IMR-90 (cell line): ENCODE data around the gene CCDC150. TPM values are rescaled to one million over a fixed set of nuclear protein-coding genes. Genes with fewer than 3 reads are reported as not detected.

Experiments
- ATAC-seq: fragments of 200-7000 bp; cut with Tn5 transposase; 2 replicates; pipeline ENCODE4 v1.9.1; 2020; ENCODE audit warnings: low read depth, mild to moderate bottlenecking, moderate library complexity
- BruUV-seq: library from RNA; stranded (reverse); fragments of 400-500 nt; replicated peaks from 2 replicates; lab custom pipeline; 2021; lab: Mats Ljungman, UMichigan
- CTCF ChIA-PET: fragments of 300-600 bp; formaldehyde crosslinking; extraction: SDS; loops from one replicate; lab custom pipeline; 2021; ENCODE audit warnings: antibody characterized with exemption; lab: Yijun Ruan, JAX
- POLR2A ChIA-PET: fragments of 300-600 bp; sonication (Branson Sonifier 250); formaldehyde crosslinking; loops from one replicate; lab custom pipeline; 2022; ENCODE audit warnings: antibody characterized with exemption; ENCODE audit not compliant: unreplicated experiment; lab: Charles Lee
- DNase-seq: peaks from one replicate; pipeline ENCODE4 v3.0.0; 2013
- H2AFZ ChIP-seq: replicated peaks from 2 replicates; pipeline ENCODE3; 2013; ENCODE audit warnings: low read length, mild to moderate bottlenecking; ENCODE audit not compliant: poor library complexity
- H2AK5ac ChIP-seq: 2 replicates; pipeline ENCODE4 v1.6.1; 2013; ENCODE audit warnings: low read depth, low read length, inconsistent platforms
- H2AK9ac ChIP-seq: replicated peaks from 2 replicates; pipeline ENCODE3; 2013; ENCODE audit warnings: mild to moderate bottlenecking, low read depth, low read length, moderate library complexity; ENCODE audit not compliant: poor library complexity
- H2BK120ac ChIP-seq: 2 replicates; pipeline ENCODE4 v1.6.1; 2013; ENCODE audit warnings: low read depth, low read length, inconsistent platforms
- H2BK15ac ChIP-seq: 3 replicates; pipeline ENCODE4 v1.6.1; 2013; ENCODE audit warnings: low read depth, low read length, inconsistent platforms
- H2BK20ac ChIP-seq: 2 replicates; pipeline ENCODE4 v1.6.1; 2013; ENCODE audit warnings: low read depth, mild to moderate bottlenecking, inconsistent platforms, low read length, moderate library complexity
- H2BK5ac ChIP-seq: 2 replicates; pipeline ENCODE4 v1.6.1; 2013; ENCODE audit warnings: mild to moderate bottlenecking, low read depth, low read length, inconsistent platforms; ENCODE audit not compliant: poor library complexity, severe bottlenecking
- H3K14ac ChIP-seq: replicated peaks from 2 replicates; pipeline ENCODE4 v1.6.1; 2013; ENCODE audit warnings: low read depth, low read length, inconsistent platforms
- H3K18ac ChIP-seq: 2 replicates; pipeline ENCODE4 v1.6.1; 2013; ENCODE audit warnings: low read depth, low read length, control low read depth
- H3K23ac ChIP-seq: 2 replicates; pipeline ENCODE4 v1.6.1; 2013; ENCODE audit warnings: low read depth, low read length, inconsistent platforms
- H3K27ac ChIP-seq: 2 replicates; pipeline ENCODE4 v1.5.1; 2013; ENCODE audit warnings: mild to moderate bottlenecking, control low read depth, low read length; ENCODE audit not compliant: insufficient read depth
- H3K27me3 ChIP-seq: 2 replicates; pipeline ENCODE4 v1.6.1; 2013; ENCODE audit warnings: low read length; ENCODE audit not compliant: control insufficient read depth, insufficient read depth
- H3K36me3 ChIP-seq: 2 replicates; pipeline ENCODE4 v1.6.1; 2013; ENCODE audit warnings: low read length, mixed read lengths; ENCODE audit not compliant: control insufficient read depth, insufficient read depth
- H3K4ac ChIP-seq: 2 replicates; pipeline ENCODE4 v1.6.1; 2013; ENCODE audit warnings: low read depth, low read length, inconsistent platforms
- H3K4me1 ChIP-seq: 2 replicates; pipeline ENCODE4 v1.6.1; 2013; ENCODE audit warnings: low read length, mixed read lengths; ENCODE audit not compliant: control insufficient read depth, insufficient read depth
- H3K4me2 ChIP-seq: 2 replicates; pipeline ENCODE4 v1.6.1; 2013; ENCODE audit warnings: low read depth, mild to moderate bottlenecking, control low read depth, low read length, moderate library complexity
- H3K4me3 ChIP-seq: 2 replicates; pipeline ENCODE4 v1.5.1; 2013; ENCODE audit warnings: low read depth, mild to moderate bottlenecking, control low read depth, low read length, moderate library complexity; ENCODE audit not compliant: insufficient read depth
- H3K56ac ChIP-seq: 2 replicates; pipeline ENCODE4 v1.6.1; 2013; ENCODE audit warnings: low read length, inconsistent platforms; ENCODE audit not compliant: insufficient read depth; ENCODE audit errors: extremely low read depth
- H3K79me1 ChIP-seq, 2 experiments: 2 replicates each; pipeline ENCODE4 v1.6.1; 2013; ENCODE audit warnings: low read length in 2 of 2, inconsistent platforms in 1 of 2, low read depth in 1 of 2
- H3K9ac ChIP-seq: 2 replicates; pipeline ENCODE4 v1.6.1; 2013; ENCODE audit warnings: low read depth, low read length, control low read depth
- H3K9me1 ChIP-seq: 2 replicates; pipeline ENCODE4 v1.6.1; 2013; ENCODE audit warnings: low read length, inconsistent platforms; ENCODE audit not compliant: insufficient read depth
- H3K9me3 ChIP-seq: 2 replicates; pipeline ENCODE4 v1.6.1; 2013; ENCODE audit warnings: low read length; ENCODE audit not compliant: control insufficient read depth, insufficient read depth
- H4K20me1 ChIP-seq: 2 replicates; pipeline ENCODE4 v1.6.1; 2013; ENCODE audit warnings: low read length, inconsistent platforms; ENCODE audit not compliant: insufficient read depth
- H4K5ac ChIP-seq: 2 replicates; pipeline ENCODE4 v1.6.1; 2013; ENCODE audit warnings: mild to moderate bottlenecking, low read depth, low read length, control low read depth
- H4K8ac ChIP-seq, 2 experiments: 2 replicates each; pipeline ENCODE4 v1.6.1; 2013; ENCODE audit warnings: low read depth in 2 of 2, low read length in 2 of 2, control low read depth in 1 of 2, inconsistent platforms in 1 of 2
- H4K91ac ChIP-seq: 2 replicates; pipeline ENCODE4 v1.6.1; 2013; ENCODE audit warnings: low read depth, low read length, inconsistent platforms; ENCODE audit not compliant: insufficient read depth
- BHLHE40 ChIP-seq: fragments of 150-350 bp; IDR thresholded peaks from 2 replicates; pipeline ENCODE4 v1.6.1; 2016; ENCODE audit warnings: mild to moderate bottlenecking, low read depth, low read length
- CEBPB ChIP-seq: IDR thresholded peaks from 2 replicates; pipeline ENCODE4 v1.6.1; 2012; ENCODE audit warnings: low read depth, low read length, improper control_type of control experiment
- CHD1 ChIP-seq: IDR thresholded peaks from 2 replicates; pipeline ENCODE4 v1.6.1; 2012; ENCODE audit warnings: low read depth, low read length, improper control_type of control experiment
- CTCF ChIP-seq: conservative IDR thresholded peaks from 2 replicates; pipeline ENCODE4 v1.5.1; 2012; ENCODE audit warnings: mild to moderate bottlenecking, low read depth, low read length, improper control_type of control experiment
- FOS ChIP-seq: fragments of 150-350 bp; IDR thresholded peaks from 2 replicates; pipeline ENCODE4 v1.6.1; 2016; ENCODE audit warnings: low read depth, low read length
- MAFK ChIP-seq: IDR thresholded peaks from 2 replicates; pipeline ENCODE4 v1.6.1; 2012; ENCODE audit warnings: low read depth, low read length, improper control_type of control experiment
- MAZ ChIP-seq: IDR thresholded peaks from 2 replicates; pipeline ENCODE4 v1.6.1; 2012; ENCODE audit warnings: low read depth, mild to moderate bottlenecking, low read length, improper control_type of control experiment, moderate library complexity, borderline replicate concordance
- MXI1 ChIP-seq: IDR thresholded peaks from 2 replicates; pipeline ENCODE4 v1.6.1; 2012; ENCODE audit warnings: low read depth, mild to moderate bottlenecking, low read length, moderate library complexity, borderline replicate concordance
- NFE2L2 ChIP-seq: fragments of 150-350 bp; IDR thresholded peaks from 2 replicates; pipeline ENCODE4 v1.6.1; 2016; ENCODE audit warnings: low read depth, mild to moderate bottlenecking, low read length
- POLR2A ChIP-seq: IDR thresholded peaks from 2 replicates; pipeline ENCODE4 v1.6.1; 2012; ENCODE audit warnings: mild to moderate bottlenecking, low read depth, low read length
- RAD21 ChIP-seq: IDR thresholded peaks from 2 replicates; pipeline ENCODE4 v1.6.1; 2012; ENCODE audit warnings: low read length, improper control_type of control experiment
- RCOR1 ChIP-seq: IDR thresholded peaks from 2 replicates; pipeline ENCODE4 v1.6.1; 2012; ENCODE audit warnings: mild to moderate bottlenecking, low read length, improper control_type of control experiment; ENCODE audit not compliant: insufficient replicate concordance
- RFX5 ChIP-seq: IDR thresholded peaks from 2 replicates; pipeline ENCODE4 v1.8.0; 2012; ENCODE audit warnings: low read depth, mild to moderate bottlenecking, low read length, moderate library complexity
- SMC3 ChIP-seq: fragments of 150-350 bp; IDR thresholded peaks from 2 replicates; pipeline ENCODE4 v1.6.1; 2016; ENCODE audit warnings: low read depth, mild to moderate bottlenecking, antibody characterized with exemption, low read length, moderate library complexity
- WGBS, 2 experiments: methylation state at CpG; one replicate each; pipeline versions ENCODE4 v1.1.5 to v1.1.7; 2013; ENCODE audit warnings: missing lambda C conversion rate in 2 of 2; ENCODE audit not compliant: insufficient read length in 1 of 2; ENCODE audit errors: extremely low coverage in 2 of 2; 5-methylcytosine and 5-hydroxymethylcytosine counted together
- dilution Hi-C: fragments of 300-500 bp; cut with HindIII; formaldehyde crosslinking; loops from one replicate; pipeline ENCODE4 v1.14.3; 2018; ENCODE audit warnings: low sequenced_read_pairs; ENCODE audit not compliant: unreplicated experiment
- in situ Hi-C: fragments of 300-500 bp; cut with MboI; formaldehyde crosslinking; loops from 3 replicates; pipeline ENCODE4 v1.14.3; 2019; ENCODE audit warnings: low sequenced_read_pairs, inconsistent platforms, mixed read lengths
- intact Hi-C: fragments of 100-400 bp; cut with micrococcal nuclease; formaldehyde crosslinking; loops from 2 replicates; pipeline ENCODE4 v1.10.0; 2022
- polyA plus RNA-seq, 3 experiments: library from polyadenylated mRNA; depleted of rRNA; stranded (reverse); fragments of >200 nt; gene quantifications; 2 replicates each; pipeline ENCODE4 v1.2.3, GENCODE V29; 2012; ENCODE audit warnings: low replicate concordance in 1 of 3
- total RNA-seq: library from RNA; depleted of rRNA; stranded (reverse); fragments of >200 nt; gene quantifications from 2 replicates; pipeline ENCODE4 v1.2.3, GENCODE V29; 2012
- TF ChIP-seq, protein P1 (sequence below): fragments of 150-350 bp; IDR thresholded peaks from 2 replicates; pipeline ENCODE4 v1.6.1; 2017; ENCODE audit warnings: mild to moderate bottlenecking, antibody characterized with exemption, low read length, low read depth
- TF ChIP-seq, protein P2 (sequence below): fragments of 150-350 bp; IDR thresholded peaks from 2 replicates; pipeline ENCODE4 v1.6.1; 2016; ENCODE audit warnings: low read depth, mild to moderate bottlenecking, low read length, moderate library complexity, borderline replicate concordance

The CCDC150 gene
- total and polyA plus RNA-seq, 2 of the 4 experiments (the other 2 are of a cell fraction) = 3.8 to 4.3 TPM

GRCh38 chr2:196681510-196681909 lies 42.0 kb downstream of the CCDC150 start:
- Histone ChIP-seq H2AK5ac (no peak overlapping the region), H3K4me2 (no peak overlapping the region), H3K23ac (no peak overlapping the region), H3K14ac (no peak overlapping the region), H4K91ac (no peak overlapping the region), H2BK120ac (no peak overlapping the region), H3K36me3 (no peaks in the 10 kb centered on the region), H3K18ac (no peak overlapping the region), H4K20me1 (no peaks in the 10 kb centered on the region), H3K56ac (no peak overlapping the region), H3K4me3 (no peak overlapping the region), H3K27ac (no peak overlapping the region), H4K5ac (no peak overlapping the region), H4K8ac (no peak overlapping the region), H3K9me3 (peaks cover 2% of the 10 kb centered on the region; the same call in 1 of the 2 replicates), H3K79me1 (no peaks in the 10 kb centered on the region), H3K4me1 (no peaks in the 10 kb centered on the region), H2BK15ac (no peak overlapping the region), H3K27me3 (no peaks in the 10 kb centered on the region), H2BK20ac (no peak overlapping the region), H3K4ac (no peak overlapping the region), H3K9ac (no peak overlapping the region), H2AK9ac (no peak overlapping the region), H2BK5ac (no peak overlapping the region), H3K9me1 (no peaks in the 10 kb centered on the region), H2AFZ (no peak overlapping the region)
- in situ Hi-C loops = no loop called here
- BruUV-seq = no TSS peak
- ChIA-PET POLR2A (interaction anchor here (0.6 kb wide), 1 partner anchor 404 kb away, joined by 11 read pairs; no protein-coding TSS in a partner anchor), CTCF (interaction anchor here (0.6 kb wide), 1 partner anchor 1199 kb away, joined by 3 read pairs; no protein-coding TSS in a partner anchor)
- DNase-seq (no peak), ATAC-seq (no peak)
- no peak for TF ChIP-seq RAD21
- TF ChIP-seq POLR2A = no peak
- no peak for TF ChIP-seq MAZ
- no peak for TF ChIP-seq CEBPB
- no peak for TF ChIP-seq BHLHE40
- TF ChIP-seq NFE2L2 = no peak
- TF ChIP-seq, protein P1, sequence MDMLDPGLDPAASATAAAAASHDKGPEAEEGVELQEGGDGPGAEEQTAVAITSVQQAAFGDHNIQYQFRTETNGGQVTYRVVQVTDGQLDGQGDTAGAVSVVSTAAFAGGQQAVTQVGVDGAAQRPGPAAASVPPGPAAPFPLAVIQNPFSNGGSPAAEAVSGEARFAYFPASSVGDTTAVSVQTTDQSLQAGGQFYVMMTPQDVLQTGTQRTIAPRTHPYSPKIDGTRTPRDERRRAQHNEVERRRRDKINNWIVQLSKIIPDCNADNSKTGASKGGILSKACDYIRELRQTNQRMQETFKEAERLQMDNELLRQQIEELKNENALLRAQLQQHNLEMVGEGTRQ = no peak
- no peak for TF ChIP-seq RCOR1
- no peak for TF ChIP-seq RFX5
- TF ChIP-seq SMC3 = no peak
- no peak for TF ChIP-seq MXI1
- no peak for TF ChIP-seq MAFK
- no peak for TF ChIP-seq CTCF
- no peak for TF ChIP-seq CHD1
- no peak for TF ChIP-seq FOS
- TF ChIP-seq, protein P2, sequence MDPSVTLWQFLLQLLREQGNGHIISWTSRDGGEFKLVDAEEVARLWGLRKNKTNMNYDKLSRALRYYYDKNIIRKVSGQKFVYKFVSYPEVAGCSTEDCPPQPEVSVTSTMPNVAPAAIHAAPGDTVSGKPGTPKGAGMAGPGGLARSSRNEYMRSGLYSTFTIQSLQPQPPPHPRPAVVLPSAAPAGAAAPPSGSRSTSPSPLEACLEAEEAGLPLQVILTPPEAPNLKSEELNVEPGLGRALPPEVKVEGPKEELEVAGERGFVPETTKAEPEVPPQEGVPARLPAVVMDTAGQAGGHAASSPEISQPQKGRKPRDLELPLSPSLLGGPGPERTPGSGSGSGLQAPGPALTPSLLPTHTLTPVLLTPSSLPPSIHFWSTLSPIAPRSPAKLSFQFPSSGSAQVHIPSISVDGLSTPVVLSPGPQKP = no peak
- WGBS, 2 experiments = no CpG with 5 or more reads among the region's 2 CpGs
- intact Hi-C loops = no loop called here
- dilution Hi-C loops = no loop called here
